Stimulated activated CD4-positive, alpha-beta T cell treated with anti-CD3 and anti-CD28 coated beads, TNF-alpha, amount 100 ng/mL, for 24 hours (primary cell): ENCODE data around the gene NUP210L.

Source experiments
- DNase-seq, 3 experiments: peaks; one replicate each; pipeline ENCODE4 v3.0.0-alpha.2; 2020; ENCODE audit warnings: low read depth in 3 of 3

NUP210L gene

DNA sequence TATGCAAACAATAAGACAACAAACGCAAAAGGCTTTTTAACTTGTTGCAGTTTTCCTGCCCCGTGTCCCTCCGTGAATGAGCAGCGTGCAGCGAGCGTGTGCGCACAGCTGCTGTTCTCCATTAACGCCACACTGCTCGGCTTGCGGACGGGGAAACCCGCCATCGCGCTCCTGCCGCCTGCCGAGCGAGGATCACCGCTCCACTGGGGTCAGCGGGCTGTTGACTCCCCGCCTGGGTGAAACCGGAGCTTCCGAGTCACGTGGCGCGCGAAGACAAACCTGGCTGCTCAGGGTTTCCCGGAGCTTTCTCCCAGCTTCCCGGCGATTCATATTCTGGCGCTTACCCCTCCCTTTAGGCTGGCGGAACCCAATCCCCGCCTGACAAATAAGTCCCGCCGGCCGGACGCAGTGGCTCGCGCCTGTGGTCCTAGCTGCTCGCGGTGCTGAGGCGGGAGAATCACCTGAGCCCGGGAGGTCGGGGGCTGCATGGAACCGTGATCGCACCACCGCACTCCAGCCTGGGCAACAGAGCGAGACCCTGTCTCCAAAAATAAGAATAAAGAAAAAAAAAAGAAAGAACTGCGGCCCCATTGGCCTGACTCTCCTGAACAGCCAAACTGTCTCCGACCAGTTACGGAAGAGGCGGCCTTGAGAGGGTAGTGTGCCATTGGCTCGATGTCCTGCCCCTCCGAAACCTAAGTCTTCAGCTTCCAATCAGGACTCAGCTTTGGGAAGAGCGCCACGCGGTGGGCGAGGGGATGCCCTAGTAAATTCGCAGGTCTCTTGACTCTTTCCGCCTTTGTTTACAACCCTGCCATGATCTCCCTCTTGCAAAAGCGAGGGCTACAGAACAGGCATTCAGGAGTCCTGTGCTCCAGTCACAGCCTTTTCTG is 187.5 kb downstream of the NUP210L start, which contains the start of gene CREB3L4:
Gene CREB3L4 (plus strand): TSS at position 796 of the 893 bp plus-strand sequence. CDS start 624 bp downstream, outside the sequence.
- peak; percentile 60 to 83 (median 75) for DNase-seq

- DNase-seq = peak in 1 of 3 experiments; percentile 14
These were observed 191.0 kb downstream of the NUP210L start for GRCh38 chr1:153963850-153964331.

DNA sequence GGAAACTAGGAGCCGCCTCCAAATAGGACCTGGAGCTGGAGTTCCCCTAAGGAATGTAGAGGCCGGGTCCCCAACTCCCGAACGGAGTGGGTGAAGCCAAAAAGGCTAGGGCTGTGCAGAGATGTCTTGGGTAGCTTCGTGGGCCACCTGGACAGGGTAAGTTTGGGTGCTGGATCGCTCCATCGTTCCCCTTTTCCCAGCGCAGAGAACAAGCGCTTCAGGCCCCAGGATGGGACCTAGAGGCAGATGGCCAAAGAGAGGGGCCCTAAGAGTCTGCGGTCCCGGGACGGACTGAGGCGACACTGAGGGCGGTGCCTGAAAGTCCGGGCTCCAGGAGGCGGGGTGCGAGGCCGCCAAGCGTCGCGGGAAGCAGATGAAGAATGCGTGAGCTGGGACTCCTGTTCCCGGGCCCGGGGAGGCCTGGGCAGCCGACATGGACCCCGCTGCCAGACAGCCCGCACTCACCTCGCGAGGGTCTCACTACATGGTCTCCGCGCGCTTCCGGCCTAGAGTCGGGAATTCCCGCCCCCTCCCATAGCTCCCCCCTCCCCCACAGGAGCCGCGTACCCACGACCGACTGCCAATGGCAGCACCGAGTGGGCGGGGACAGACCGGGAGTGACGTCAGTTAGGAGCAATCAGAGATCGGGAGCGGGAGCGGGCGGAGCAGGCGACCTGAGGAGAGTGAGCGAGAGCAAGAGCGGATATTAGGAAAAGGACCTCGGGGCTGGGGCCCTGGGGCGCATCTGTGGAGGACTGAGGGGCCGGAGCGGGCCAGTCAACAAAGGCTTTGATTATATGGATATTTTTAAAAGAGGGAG is 191.6 kb downstream of the NUP210L start, which contains the start of gene SLC39A1:
Gene SLC39A1 (minus strand): TSS at position 508 of the 820 bp plus-strand sequence. CDS start 822 bp downstream, outside the sequence.
- peak; percentile 90 to 97 (median 94) for DNase-seq

DNA sequence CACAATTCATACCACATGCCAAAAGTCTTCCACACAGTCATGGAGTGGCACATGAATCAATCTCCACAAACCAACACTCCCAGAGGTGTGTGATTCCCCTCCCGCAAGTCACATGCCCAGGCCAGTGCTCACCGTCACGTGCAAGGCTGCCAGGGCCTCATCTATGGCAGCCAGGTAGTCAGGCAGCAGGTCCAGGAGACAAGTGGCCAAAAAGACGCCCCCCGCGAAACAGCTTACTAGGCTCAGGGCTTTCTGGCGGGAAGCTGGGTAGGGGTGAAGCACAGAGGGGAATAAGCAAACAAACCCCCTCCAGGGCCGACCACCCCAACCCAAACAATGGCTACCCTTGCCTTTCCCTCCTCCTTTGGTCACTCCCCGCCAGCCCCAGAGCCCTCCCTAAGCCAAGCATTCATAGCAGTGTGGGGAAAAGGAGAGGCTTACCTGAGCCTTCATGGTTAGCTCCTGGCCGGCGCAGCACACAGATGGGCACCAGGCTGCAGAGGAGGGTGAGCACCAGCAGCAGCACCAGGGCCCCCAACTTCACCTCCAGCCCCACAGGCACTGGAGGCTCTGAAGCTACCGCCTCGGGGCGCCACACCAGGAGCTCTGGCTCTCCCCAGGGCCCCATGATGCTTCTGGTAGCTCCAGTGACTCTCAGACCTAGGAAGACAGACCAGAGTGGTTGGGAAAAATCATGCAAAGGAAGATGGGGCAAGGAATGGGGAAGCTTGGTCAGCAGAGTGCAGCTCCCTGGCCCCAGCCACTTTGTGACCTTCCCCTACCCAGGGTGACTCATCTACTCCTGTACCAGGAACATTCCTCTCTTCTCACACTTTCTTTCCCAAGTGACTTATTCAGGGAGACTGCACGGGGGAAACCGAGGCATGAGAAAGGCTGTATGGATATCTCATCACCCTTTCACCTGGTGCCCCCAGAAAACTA is 192.5 kb downstream of the NUP210L start:
- no peak for DNase-seq

GRCh38 chr1:153961421-153961820 is 193.5 kb downstream of the NUP210L start:
- DNase-seq = no peak

GRCh38 chr1:153960206-153960605 is 194.7 kb downstream of the NUP210L start:
- DNase-seq = no peak

- DNase-seq = no peak
These were observed 195.4 kb downstream of the NUP210L start for GRCh38 chr1:153959454-153959853.

- DNase-seq = no peak
These were observed 196.0 kb downstream of the NUP210L start for GRCh38 chr1:153958961-153959260.

GRCh38 chr1:153958111-153958960 is 196.5 kb downstream of the NUP210L start, which contains the start of gene CRTC2:
Gene CRTC2, minus strand, starts transcription at chr1:153958612. Its CDS starts 115 bp downstream, at chr1:153958497.
- DNase-seq = peak; percentile 94 to 97 (median 97)

GRCh38 chr1:153957744-153958110 is 197.1 kb downstream of the NUP210L start:
- DNase-seq = peak in 1 of 3 experiments; percentile 39

DNA sequence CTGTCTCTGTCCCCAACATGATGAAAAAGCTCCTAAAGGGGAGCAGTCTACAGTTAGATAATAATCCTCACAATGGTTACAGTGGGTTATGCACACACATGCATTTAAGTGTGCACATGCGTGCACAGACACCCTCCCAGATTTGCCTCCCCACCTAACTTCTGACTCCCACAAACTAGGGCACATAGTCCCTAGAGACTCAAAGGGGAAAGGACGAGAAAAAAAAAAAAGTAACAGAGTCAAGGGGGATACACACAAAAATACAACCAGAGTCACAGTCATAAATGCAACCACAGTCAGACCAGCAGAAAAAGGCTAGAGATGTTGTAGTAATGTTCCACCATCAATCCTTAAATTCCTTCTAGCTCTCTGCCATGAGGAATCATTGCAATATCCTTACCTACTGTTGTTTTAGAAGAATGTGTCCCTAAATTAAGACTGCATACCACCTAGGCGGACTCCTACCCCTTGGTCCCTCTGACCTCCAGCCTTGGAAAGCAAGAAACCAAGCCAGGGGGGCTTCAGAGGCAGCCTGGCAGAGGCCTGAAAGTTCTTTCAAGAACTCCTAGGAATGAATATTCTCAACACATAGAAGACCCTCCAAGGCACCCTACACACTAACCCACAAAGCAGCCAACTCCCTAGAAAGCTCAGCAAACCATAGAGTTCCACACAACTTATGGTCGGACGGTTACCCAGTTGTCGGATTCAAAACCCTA is 197.7 kb downstream of the NUP210L start:
- no peak for DNase-seq

DNA sequence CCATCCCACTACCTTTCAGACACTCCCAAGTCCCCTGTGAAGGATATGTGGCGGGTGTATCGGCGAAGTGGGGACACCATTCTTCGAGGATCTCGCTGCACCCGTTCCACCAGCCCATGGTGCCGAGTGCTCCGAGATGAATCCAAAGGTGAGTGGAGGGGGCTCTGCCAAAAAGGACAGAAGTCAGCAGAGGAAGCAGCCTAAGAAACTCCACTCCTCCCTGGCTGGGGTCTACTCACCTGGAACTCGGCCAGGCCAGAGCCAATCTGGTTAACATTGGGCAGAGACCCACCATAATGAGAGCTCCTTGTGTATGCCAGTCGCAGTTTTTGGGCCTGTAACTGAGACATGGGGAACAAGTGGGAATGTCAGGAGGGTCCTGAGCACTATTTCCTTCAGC is 200.0 kb downstream of the NUP210L start:
- no peak for DNase-seq

GRCh38 chr1:153953859-153954365 is 201.0 kb downstream of the NUP210L start:
- no peak for DNase-seq

DNA sequence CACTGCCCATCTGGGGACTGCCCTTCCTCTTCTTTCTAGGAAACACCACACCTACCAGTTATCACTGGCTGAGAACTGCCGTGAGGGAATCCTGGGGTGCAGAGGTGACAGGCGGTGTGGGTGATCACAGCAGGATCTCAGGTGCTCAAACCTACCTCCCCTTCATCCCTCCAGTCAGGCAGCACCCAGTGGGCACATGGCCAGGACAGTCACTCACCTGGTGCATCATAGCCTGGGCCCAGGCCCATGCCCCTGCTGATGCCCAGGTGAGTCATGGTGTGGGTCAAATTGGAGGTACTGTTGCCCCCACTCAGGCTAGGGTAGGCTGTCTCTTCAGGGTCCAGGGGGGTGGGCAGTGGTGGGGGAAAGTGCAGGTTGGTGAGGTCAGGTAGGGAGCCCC is 203.1 kb downstream of the NUP210L start:
- no peak for DNase-seq

- DNase-seq = no peak
These were observed 203.7 kb downstream of the NUP210L start for GRCh38 chr1:153951183-153951582.

- DNase-seq = peak in 2 of 3 experiments; percentile 58 to 75
These were observed 208.1 kb downstream of the NUP210L start, which contains the start of gene DENND4B for GRCh38 chr1:153946622-153947241. Gene DENND4B, minus strand, starts transcription at chr1:153946718. Its CDS starts 2,344 bp downstream, at chr1:153944374.

- DNase-seq = peak in 2 of 3 experiments; percentile 41 to 72
These were observed 208.9 kb downstream of the NUP210L start for GRCh38 chr1:153945795-153946621.
